NCI-H2227 treated with DMSO at 0.1 percent for 48 hours (cell line): ENCODE data around the gene CNTN2.

ENCODE experiments used
- DNase-seq: peaks from one replicate; lab custom pipeline; 2025; lab: John Stamatoyannopoulos, UW

CNTN2 gene

DNA sequence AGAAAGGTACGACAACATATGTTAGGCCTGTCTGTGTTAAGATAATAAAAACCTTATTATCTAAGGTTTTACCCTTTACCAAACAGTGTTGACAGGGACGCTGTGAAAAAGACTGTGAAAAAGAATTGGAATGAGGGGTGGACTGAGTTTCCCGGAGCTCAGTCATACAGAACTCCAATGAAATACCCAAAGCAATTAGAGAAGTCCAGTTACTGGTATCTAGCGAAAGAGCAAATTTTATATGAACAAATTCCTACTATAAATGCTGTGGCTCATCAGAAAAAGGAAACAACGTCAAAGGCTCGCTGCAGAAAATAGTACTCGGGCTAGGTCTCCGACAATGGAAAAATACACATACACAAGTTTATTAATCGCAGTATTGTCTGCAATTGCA lies 79.5 kb downstream of the CNTN2 start:
- no peak for DNase-seq

DNA sequence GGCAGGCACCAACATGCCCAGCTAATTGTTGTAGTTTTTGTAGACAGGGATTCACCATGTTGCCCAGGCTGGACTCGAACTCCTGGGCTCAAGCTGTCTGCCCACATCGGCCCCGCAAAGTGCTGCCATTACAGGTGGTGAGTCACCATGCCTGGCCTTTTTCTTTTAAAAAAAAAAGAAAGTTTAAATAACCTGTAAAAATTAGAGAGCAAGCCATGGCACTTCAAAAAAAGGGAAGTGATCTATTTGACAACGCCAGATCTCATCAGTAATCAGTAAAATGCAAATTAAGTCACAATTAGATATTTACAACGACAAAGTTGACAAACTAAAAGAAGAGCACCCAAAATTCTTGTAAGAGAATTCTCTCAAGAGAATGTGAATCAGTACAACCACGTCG lies 81.7 kb downstream of the CNTN2 start:
- DNase-seq: no peak

DNA sequence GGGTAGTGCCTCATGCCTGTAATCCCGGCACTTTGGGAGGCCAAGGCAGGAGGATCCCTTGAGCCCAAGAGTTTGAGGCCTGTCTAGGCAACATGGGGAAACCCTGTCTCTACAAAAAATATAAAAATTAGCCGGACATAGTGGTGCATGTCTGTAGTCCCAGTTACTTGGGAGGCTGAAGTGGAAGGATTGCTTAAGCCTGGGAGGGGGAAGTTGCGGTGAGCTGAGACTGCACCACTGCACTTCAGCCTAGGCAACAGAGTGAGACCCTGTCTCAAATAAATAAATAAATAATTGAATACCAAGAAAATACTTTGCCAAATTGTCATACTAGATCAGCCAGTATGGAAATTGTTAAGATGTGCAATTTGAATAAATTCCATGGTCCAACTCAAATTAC lies 84.6 kb downstream of the CNTN2 start:
- no peak for DNase-seq
